NCI-H2107 (cell line): ENCODE measurements around the gene SLC5A10.
"Not testable (repeated sequence)": the region's sequence is repeated elsewhere in the genome, so short reads cannot be mapped to it uniquely, and the experiment has no call there.

ENCODE experiments used
- DNase-seq: peaks from one replicate; lab custom pipeline; 2025; lab: John Stamatoyannopoulos, UW

SLC5A10 gene

GRCh38 chr17:18947866-18948265, 4.1 kb upstream of the SLC5A10 start:
- no peak for DNase-seq

- no peak for DNase-seq
Measured at GRCh38 chr17:18948476-18949006, 3.4 kb upstream of the SLC5A10 start.

GRCh38 chr17:18949566-18949965, 2.4 kb upstream of the SLC5A10 start:
- DNase-seq, result no peak

- DNase-seq, result no peak
Measured at GRCh38 chr17:18950346-18950745, 1.6 kb upstream of the SLC5A10 start.

- no peak for DNase-seq
Measured at GRCh38 chr17:18950944-18951905, 740 bp upstream of the SLC5A10 start.

GRCh38 chr17:18953231-18953728, 1.3 kb downstream of the SLC5A10 start:
- DNase-seq, result no peak

GRCh38 chr17:18954321-18954720, 2.4 kb downstream of the SLC5A10 start:
- no peak for DNase-seq

- DNase-seq, result no peak
Measured at GRCh38 chr17:18955009-18955408, 3.0 kb downstream of the SLC5A10 start.

GRCh38 chr17:18956021-18956420, 4.1 kb downstream of the SLC5A10 start:
- DNase-seq, result not testable (repeated sequence)

GRCh38 chr17:18956581-18956980, 4.6 kb downstream of the SLC5A10 start:
- no peak for DNase-seq

- DNase-seq, result no peak
Measured at GRCh38 chr17:18957831-18958230, 5.9 kb downstream of the SLC5A10 start.

GRCh38 chr17:18958611-18959010, 6.6 kb downstream of the SLC5A10 start:
- DNase-seq, result no peak

- DNase-seq, result no peak
Measured at GRCh38 chr17:18959071-18959844, 7.3 kb downstream of the SLC5A10 start.

GRCh38 chr17:18959845-18960240, 7.9 kb downstream of the SLC5A10 start:
- DNase-seq, result no peak

- DNase-seq, result no peak
Measured at GRCh38 chr17:18960241-18960665, 8.3 kb downstream of the SLC5A10 start.

- DNase-seq, result no peak
Measured at GRCh38 chr17:18960803-18961511, 9.0 kb downstream of the SLC5A10 start.

- no peak for DNase-seq
Measured at GRCh38 chr17:18961634-18962493, 9.9 kb downstream of the SLC5A10 start.

- no peak for DNase-seq
Measured at GRCh38 chr17:18962494-18962815, 10.5 kb downstream of the SLC5A10 start.

- no peak for DNase-seq
Measured at GRCh38 chr17:18963126-18964017, 11.4 kb downstream of the SLC5A10 start.

GRCh38 chr17:18964018-18964351, 12.0 kb downstream of the SLC5A10 start:
- no peak for DNase-seq
